Cardiac muscle cell (in vitro differentiated cells and primary cell): Measurements from ENCODE around the gene PGAM4. TPM values are rescaled to one million over a fixed set of nuclear protein-coding genes. Genes with fewer than 3 reads are reported as not detected.

Experiments
- DNase-seq, 2 donors: peaks; one replicate each; pipeline versions ENCODE4 v3.0.0 to v3.0.0-alpha.2; 2010 to 2017; ENCODE audit warnings: low read depth in 1 of 2, low spot score in 1 of 2
- H3K27ac ChIP-seq: fragments of 200-600 bp; sonication (generic); 2 replicates; pipeline ENCODE4 v1.5.1; 2016
- H3K27me3 ChIP-seq: fragments of 200-600 bp; sonication (generic); 2 replicates; pipeline ENCODE4 v1.6.0; 2016; ENCODE audit warnings: control low read depth
- H3K36me3 ChIP-seq: fragments of 200-600 bp; sonication (generic); 2 replicates; pipeline ENCODE4 v1.5.1; 2016; ENCODE audit warnings: control low read depth
- H3K4me1 ChIP-seq: fragments of 200-600 bp; sonication (generic); 2 replicates; pipeline ENCODE4 v1.8.1; 2017; ENCODE audit warnings: low read depth, mild to moderate bottlenecking, mixed run types
- H3K4me3 ChIP-seq: fragments of 200-600 bp; sonication (generic); 2 replicates; pipeline ENCODE4 v1.5.1; 2016; ENCODE audit warnings: mild to moderate bottlenecking
- H3K9me3 ChIP-seq: fragments of 200-600 bp; sonication (generic); 2 replicates; pipeline ENCODE4 v1.5.1; 2017; ENCODE audit warnings: low read depth, mild to moderate bottlenecking, control low read depth
- polyA plus RNA-seq: library from polyadenylated mRNA; unstranded; fragments of >200 nt; fragmentation: Nextera tagmentation; extraction: Ambion mirVana; gene quantifications from 2 replicates; pipeline ENCODE4 v1.2.1, GENCODE V29; 2016
- total RNA-seq: library from RNA; depleted of rRNA; stranded (reverse); fragments of >200 nt; gene quantifications from 2 replicates; pipeline ENCODE4 v1.2.3, GENCODE V29; 2016
- TF ChIP-seq, protein P1 (sequence below): IDR thresholded peaks from 2 replicates; pipeline ENCODE4 v1.5.1; 2012; ENCODE audit warnings: low read depth, mild to moderate bottlenecking, low read length

Gene PGAM4
- total and polyA plus RNA-seq, 2 experiments from 2014 or later: 0.55 TPM; not detected in 1

DNA sequence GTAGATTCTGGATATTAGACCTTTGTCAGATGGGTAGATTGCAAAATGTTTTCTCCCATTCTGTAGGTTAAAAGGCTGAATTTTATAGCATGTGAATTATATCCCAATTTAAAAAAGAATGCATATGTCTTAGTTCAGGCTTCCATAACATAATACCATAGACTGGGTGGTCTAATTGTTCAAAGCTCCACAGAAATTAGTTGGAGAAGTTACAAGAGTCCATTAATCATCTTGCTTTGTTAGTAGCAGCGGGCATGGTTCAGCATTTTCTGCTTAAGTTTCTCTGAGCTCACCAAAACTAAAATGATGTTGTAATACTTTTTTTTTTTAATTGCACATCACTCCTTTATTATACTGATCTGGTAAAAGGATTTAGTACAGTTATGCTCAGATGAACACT is 1.8 kb downstream of the PGAM4 start:
- DNase-seq: no peak
- H3K27me3 ChIP-seq: no peaks in the 10 kb centered on the region
- H3K4me3 ChIP-seq: no peak overlapping the region
- no peak overlapping the region for H3K27ac ChIP-seq
- H3K4me1 ChIP-seq: no peaks in the 10 kb centered on the region
- H3K9me3 ChIP-seq: no peaks in the 10 kb centered on the region
- TF ChIP-seq, protein P1, sequence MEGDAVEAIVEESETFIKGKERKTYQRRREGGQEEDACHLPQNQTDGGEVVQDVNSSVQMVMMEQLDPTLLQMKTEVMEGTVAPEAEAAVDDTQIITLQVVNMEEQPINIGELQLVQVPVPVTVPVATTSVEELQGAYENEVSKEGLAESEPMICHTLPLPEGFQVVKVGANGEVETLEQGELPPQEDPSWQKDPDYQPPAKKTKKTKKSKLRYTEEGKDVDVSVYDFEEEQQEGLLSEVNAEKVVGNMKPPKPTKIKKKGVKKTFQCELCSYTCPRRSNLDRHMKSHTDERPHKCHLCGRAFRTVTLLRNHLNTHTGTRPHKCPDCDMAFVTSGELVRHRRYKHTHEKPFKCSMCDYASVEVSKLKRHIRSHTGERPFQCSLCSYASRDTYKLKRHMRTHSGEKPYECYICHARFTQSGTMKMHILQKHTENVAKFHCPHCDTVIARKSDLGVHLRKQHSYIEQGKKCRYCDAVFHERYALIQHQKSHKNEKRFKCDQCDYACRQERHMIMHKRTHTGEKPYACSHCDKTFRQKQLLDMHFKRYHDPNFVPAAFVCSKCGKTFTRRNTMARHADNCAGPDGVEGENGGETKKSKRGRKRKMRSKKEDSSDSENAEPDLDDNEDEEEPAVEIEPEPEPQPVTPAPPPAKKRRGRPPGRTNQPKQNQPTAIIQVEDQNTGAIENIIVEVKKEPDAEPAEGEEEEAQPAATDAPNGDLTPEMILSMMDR: no peak
- no peaks in the 10 kb centered on the region for H3K36me3 ChIP-seq

DNA sequence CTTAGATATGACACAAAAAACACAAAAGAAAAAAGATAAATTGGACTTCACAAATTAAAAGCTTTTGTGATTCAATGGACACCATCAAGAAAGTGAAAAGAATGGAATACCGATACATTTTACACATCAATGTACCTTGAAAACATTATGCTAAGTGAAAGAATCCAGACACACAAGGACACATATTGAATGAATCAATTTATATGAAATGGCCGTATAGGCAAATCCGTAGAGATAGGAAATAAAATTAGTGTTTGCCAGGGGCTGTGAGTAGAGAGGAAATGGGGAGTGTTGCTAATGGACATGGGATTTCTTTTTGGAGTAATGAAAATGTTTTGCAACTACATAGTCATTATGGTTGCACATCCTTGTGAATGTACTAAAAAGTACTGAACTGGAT is 3.1 kb downstream of the PGAM4 start:
- no peak overlapping the region for H3K4me3 ChIP-seq
- H3K36me3 ChIP-seq: no peaks in the 10 kb centered on the region
- no peak for DNase-seq
- H3K27ac ChIP-seq: no peak overlapping the region
- H3K27me3 ChIP-seq: no peaks in the 10 kb centered on the region
- no peaks in the 10 kb centered on the region for H3K9me3 ChIP-seq
- H3K4me1 ChIP-seq: no peaks in the 10 kb centered on the region
- TF ChIP-seq, protein P1: no peak

DNA sequence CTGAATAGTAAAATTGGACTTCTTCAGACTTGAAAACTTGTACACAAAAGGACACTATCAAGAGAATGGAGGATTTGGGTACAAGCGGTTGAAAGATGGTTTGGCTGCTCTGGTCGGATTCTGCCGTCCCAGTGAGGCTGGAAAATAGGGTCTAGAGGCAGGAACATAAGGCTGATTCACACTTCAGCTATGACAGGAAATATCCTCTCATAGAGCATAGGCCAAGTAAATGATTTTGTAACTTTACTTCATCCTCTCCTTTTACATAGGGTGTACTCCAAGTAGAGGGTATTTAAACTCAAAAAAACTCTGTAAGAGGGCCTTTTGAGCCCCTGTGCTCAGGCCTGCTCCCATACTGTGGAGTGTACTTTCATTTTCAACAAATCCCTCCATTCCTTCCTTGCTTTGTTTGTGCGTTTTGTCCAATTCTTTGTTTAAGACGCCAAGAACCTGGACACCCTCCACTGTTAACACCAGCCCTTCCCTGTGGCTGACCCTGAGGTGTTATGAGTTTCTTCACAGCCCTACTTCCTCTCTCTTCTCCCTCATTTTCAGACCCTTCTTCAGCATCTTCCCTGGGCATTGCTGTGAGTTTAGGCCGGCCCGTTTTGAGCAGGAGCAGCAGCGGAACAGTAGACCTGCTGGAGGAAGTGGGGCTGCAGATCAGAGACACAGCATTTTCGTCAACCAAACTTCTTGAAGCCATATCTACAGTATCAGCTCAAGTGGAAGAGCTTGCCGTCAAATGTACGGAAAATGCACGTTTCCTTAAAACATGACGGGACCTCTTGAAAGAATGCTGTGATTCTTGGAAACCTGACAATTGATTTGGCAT is 7.2 kb downstream of the PGAM4 start:
- Histone ChIP-seq H3K27ac (no peak overlapping the region), H3K4me1 (no peaks in the 10 kb centered on the region), H3K27me3 (no peaks in the 10 kb centered on the region), H3K4me3 (no peak overlapping the region), H3K9me3 (no peaks in the 10 kb centered on the region), H3K36me3 (no peaks in the 10 kb centered on the region)
- peak in 1 of 2 donors; percentile 24 for DNase-seq
- TF ChIP-seq, protein P1: no peak

DNA sequence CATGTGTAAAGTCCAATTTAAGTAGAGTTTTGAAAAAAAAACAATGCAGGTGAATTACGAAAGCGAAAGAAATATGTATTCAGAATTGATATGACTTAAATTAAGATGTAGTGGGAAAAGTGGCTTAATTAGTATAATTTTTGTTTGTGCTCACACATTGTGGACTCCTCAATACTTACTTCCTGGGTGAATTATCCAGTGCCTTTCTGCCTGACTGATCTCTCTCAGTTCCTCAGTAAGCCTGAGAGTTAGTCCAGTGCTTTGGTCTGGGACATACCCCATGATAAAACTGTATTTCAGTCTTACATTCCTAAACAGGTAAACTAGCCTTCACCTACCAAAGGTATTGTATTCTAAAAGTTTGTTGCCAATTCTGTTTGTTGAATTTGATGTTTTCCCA is 8.4 kb downstream of the PGAM4 start:
- Histone ChIP-seq H3K36me3 (no peaks in the 10 kb centered on the region), H3K4me1 (no peaks in the 10 kb centered on the region), H3K27me3 (no peaks in the 10 kb centered on the region), H3K27ac (no peak overlapping the region), H3K4me3 (no peak overlapping the region), H3K9me3 (no peaks in the 10 kb centered on the region)
- TF ChIP-seq, protein P1: no peak
- DNase-seq: no peak

DNA sequence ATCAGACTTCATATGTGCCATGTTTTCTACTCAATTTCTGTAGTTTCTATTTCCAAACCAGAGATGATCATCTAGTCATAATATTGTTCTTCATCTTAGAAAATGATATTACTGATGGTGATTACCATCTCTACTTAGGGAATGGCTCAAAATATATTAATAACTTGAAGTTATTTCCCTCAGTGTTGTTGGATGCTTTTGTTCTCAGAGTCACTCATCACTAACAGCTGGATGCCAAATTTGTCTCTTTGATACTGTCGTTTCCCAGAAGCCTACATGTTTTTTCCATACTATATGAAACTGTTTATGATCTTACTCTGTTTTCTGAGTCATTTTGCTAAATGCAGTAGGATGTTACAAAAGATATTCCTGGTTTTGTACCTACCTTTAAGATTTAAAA is 8.9 kb downstream of the PGAM4 start:
- no peaks in the 10 kb centered on the region for H3K9me3 ChIP-seq
- H3K36me3 ChIP-seq: no peaks in the 10 kb centered on the region
- DNase-seq: no peak
- H3K4me3 ChIP-seq: no peak overlapping the region
- H3K4me1 ChIP-seq: no peaks in the 10 kb centered on the region
- no peaks in the 10 kb centered on the region for H3K27me3 ChIP-seq
- H3K27ac ChIP-seq: no peak overlapping the region
- TF ChIP-seq, protein P1: no peak
